ENCODE data around the gene NARF. TPM values are rescaled to one million over a fixed set of nuclear protein-coding genes. Genes with fewer than 3 reads are reported as not detected.

NARF gene
- total and polyA plus RNA-seq, 2 donors from 2014 or later: 29.1 to 45.8 TPM

GRCh38 chr17:82446649-82447048, 11.9 kb upstream of the NARF start:
- Histone ChIP-seq H3K27ac (ENCODE audit: low read depth in 2 of 2, low read length in 2 of 2) (no peak overlapping the region), H3K4me1 (ENCODE audit: control insufficient read depth in 2 of 3, insufficient read depth in 2 of 3, low read depth in 1 of 3, low read length in 3 of 3) (peaks cover 0 to 12% (median 5%) of the 10 kb centered on the region in 3 donors), H3K4me3 (ENCODE audit: low read length in 3 of 3) (no peak overlapping the region), H3K27me3 (ENCODE audit: control insufficient read depth, insufficient read depth, low read length) (no peaks in the 10 kb centered on the region), H3K36me3 (ENCODE audit: control insufficient read depth in 2 of 3, insufficient read depth in 3 of 3, low read length in 3 of 3) (peaks cover 0 to 5% (median 4%) of the 10 kb centered on the region in 3 donors), H3K9me3 (ENCODE audit: control insufficient read depth in 2 of 3, insufficient read depth in 1 of 3, low read length in 3 of 3) (no peaks in the 10 kb centered on the region), H3K9ac (ENCODE audit: low read length in 3 of 3) (no peak overlapping the region)
- intact Hi-C loops (cut with DNase I): no loop called here
- TF ChIP-seq, protein P1, sequence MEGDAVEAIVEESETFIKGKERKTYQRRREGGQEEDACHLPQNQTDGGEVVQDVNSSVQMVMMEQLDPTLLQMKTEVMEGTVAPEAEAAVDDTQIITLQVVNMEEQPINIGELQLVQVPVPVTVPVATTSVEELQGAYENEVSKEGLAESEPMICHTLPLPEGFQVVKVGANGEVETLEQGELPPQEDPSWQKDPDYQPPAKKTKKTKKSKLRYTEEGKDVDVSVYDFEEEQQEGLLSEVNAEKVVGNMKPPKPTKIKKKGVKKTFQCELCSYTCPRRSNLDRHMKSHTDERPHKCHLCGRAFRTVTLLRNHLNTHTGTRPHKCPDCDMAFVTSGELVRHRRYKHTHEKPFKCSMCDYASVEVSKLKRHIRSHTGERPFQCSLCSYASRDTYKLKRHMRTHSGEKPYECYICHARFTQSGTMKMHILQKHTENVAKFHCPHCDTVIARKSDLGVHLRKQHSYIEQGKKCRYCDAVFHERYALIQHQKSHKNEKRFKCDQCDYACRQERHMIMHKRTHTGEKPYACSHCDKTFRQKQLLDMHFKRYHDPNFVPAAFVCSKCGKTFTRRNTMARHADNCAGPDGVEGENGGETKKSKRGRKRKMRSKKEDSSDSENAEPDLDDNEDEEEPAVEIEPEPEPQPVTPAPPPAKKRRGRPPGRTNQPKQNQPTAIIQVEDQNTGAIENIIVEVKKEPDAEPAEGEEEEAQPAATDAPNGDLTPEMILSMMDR (IDR thresholded peaks at IDR 0.05; ENCODE audit: borderline replicate concordance, extremely low read depth, insufficient read depth): no peak
- peak in 1 of 5 donors; percentile 42 for DNase-seq
- FAIRE-seq: no peak

GRCh38 chr17:82447876-82448275, 10.7 kb upstream of the NARF start:
- Histone ChIP-seq H3K4me1 (ENCODE audit: control insufficient read depth in 2 of 3, insufficient read depth in 2 of 3, low read depth in 1 of 3, low read length in 3 of 3) (peaks cover 0 to 12% (median 5%) of the 10 kb centered on the region in 3 donors), H3K36me3 (ENCODE audit: control insufficient read depth in 2 of 3, insufficient read depth in 3 of 3, low read length in 3 of 3) (no peaks in the 10 kb centered on the region), H3K9ac (ENCODE audit: low read length in 3 of 3) (no peak overlapping the region), H3K27ac (ENCODE audit: low read depth in 2 of 2, low read length in 2 of 2) (no peak overlapping the region), H3K27me3 (ENCODE audit: control insufficient read depth, insufficient read depth, low read length) (no peaks in the 10 kb centered on the region), H3K9me3 (ENCODE audit: control insufficient read depth in 2 of 3, insufficient read depth in 1 of 3, low read length in 3 of 3) (no peaks in the 10 kb centered on the region), H3K4me3 (ENCODE audit: low read length in 3 of 3) (no peak overlapping the region)
- no peak for FAIRE-seq
- no peak for DNase-seq
- TF ChIP-seq, protein P1 (IDR thresholded peaks at IDR 0.05; ENCODE audit: borderline replicate concordance, extremely low read depth, insufficient read depth): no peak
- intact Hi-C loops (cut with DNase I): no loop called here

GRCh38 chr17:82449131-82449882, 9.2 kb upstream of the NARF start:
- Histone ChIP-seq H3K27me3 (ENCODE audit: control insufficient read depth, insufficient read depth, low read length) (no peaks in the 10 kb centered on the region), H3K4me3 (ENCODE audit: low read length in 3 of 3) (peak overlapping the region in 2 of 3 donors; percentile 87 to 92), H3K9ac (ENCODE audit: low read length in 3 of 3) (peak overlapping the region in 2 of 3 donors; percentile 80 to 82), H3K9me3 (ENCODE audit: control insufficient read depth in 2 of 3, insufficient read depth in 1 of 3, low read length in 3 of 3) (no peaks in the 10 kb centered on the region), H3K36me3 (ENCODE audit: control insufficient read depth in 2 of 3, insufficient read depth in 3 of 3, low read length in 3 of 3) (no peaks in the 10 kb centered on the region), H3K4me1 (ENCODE audit: control insufficient read depth in 2 of 3, insufficient read depth in 2 of 3, low read depth in 1 of 3, low read length in 3 of 3) (peaks cover 0 to 12% (median 5%) of the 10 kb centered on the region in 3 donors), H3K27ac (ENCODE audit: low read depth in 2 of 2, low read length in 2 of 2) (peak overlapping the region; percentile 85 to 93)
- DNase-seq (peak in 2 of 5 donors; percentile 49 to 86), FAIRE-seq (no peak)
- TF ChIP-seq, protein P1 (IDR thresholded peaks at IDR 0.05; ENCODE audit: borderline replicate concordance, extremely low read depth, insufficient read depth): no peak
- intact Hi-C loops (cut with DNase I): no loop called here
